ENCODE measurements around the gene GAS6. TPM values are rescaled to one million over a fixed set of nuclear protein-coding genes. Genes with fewer than 3 reads are reported as not detected.

Gene GAS6
- total RNA-seq, 4 donors from 2014 or later: 317 to 697 (median 547) TPM

DNA sequence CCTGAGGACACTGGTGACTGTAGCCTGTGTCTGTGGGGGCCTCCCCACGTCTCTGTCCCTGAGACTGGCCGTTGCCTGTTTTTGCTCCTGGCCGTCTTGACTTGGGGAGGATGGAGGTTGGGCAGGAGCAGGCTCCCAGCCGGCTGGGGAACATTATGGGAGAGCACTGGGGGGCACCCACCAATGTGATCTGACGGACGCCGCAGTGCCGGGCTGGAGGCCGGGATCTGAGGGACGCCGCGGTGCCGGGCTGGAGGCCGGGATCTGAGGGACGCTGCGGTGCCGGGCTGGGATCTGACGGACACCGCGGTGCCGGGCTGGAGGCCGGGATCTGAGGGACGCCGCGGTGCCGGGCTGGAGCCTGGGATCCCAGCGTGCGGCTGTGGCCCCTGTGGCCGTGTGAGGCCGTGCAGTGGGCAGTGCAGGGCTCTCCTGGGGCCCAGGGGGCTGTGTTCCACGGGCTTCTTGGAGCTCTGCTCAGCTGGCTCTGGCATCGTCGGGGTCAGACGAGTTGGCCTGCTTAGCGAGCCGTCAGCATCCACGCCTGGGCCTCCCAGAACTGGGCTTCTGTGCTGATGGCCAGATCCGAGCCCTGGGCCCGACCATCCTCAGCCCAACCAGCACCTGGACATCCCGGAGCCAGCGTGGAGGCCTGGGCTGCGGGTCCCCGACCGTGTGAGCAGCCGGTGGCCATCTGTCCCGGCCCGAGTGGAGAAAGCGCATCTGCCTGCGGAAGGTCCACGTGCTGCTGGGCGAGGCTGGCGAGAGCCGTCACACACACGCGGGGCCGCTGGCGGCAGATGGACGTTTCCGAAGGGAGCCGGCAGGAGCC lies 45.8 kb downstream of the GAS6 start:
- Histone ChIP-seq H3K27ac (peak overlapping the region in 2 of 4 donors; percentile 33 to 63), H3K4me1 (peaks cover 0 to 85% (median 20%) of the 10 kb centered on the region in 4 donors)

DNA sequence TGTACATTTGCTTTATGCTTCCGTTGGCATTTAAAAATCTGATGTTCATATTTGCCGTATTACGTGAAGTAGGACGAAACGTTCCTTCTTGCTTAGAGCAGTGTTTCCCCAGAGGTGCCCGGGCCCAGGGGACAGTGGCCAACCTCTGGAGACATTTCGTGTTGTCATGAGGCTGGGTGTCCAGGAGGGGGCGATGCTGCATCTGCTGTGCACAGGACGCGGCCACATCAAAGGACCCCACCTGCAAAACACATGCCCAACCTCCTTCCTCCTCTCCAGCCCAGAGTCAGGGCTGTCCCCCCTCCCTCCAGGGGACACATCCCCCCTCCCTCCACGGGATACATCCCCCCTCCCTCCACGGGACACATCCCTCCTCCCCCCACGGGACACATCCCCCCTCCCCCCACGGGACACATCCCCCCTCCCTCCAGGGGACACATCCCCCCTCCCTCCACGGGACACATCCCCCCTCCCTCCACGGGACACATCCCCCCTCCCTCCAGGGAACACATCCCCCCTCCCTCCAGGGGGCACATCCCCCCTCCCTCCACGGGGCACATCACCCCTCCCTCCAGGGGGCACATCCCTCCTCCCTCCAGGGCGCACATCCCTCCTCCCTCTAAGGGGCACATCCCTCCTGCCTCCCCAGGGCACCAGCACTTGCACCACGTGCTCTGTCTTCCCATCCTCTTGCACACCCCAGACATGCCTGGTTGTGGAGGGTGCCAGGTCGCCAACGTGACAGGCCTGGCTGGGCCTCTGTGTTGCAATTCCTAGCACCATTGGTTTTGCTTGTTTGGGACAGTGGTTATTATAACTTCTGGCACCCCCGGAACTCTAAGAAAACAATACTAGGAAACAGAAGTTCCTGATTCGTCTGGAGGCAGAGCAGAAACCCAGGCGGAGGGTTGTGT lies 46.7 kb downstream of the GAS6 start:
- H3K27ac ChIP-seq: peak overlapping the region in 2 of 4 donors; percentile 33 to 63
- TF ChIP-seq POLR2A (IDR thresholded peaks at IDR 0.05) (no peak), EP300 (IDR thresholded peaks at IDR 0.05) (peak in 1 of 2 donors; percentile 86)
- TF ChIP-seq, protein P1, sequence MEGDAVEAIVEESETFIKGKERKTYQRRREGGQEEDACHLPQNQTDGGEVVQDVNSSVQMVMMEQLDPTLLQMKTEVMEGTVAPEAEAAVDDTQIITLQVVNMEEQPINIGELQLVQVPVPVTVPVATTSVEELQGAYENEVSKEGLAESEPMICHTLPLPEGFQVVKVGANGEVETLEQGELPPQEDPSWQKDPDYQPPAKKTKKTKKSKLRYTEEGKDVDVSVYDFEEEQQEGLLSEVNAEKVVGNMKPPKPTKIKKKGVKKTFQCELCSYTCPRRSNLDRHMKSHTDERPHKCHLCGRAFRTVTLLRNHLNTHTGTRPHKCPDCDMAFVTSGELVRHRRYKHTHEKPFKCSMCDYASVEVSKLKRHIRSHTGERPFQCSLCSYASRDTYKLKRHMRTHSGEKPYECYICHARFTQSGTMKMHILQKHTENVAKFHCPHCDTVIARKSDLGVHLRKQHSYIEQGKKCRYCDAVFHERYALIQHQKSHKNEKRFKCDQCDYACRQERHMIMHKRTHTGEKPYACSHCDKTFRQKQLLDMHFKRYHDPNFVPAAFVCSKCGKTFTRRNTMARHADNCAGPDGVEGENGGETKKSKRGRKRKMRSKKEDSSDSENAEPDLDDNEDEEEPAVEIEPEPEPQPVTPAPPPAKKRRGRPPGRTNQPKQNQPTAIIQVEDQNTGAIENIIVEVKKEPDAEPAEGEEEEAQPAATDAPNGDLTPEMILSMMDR (IDR thresholded peaks at IDR 0.05): peak; percentile 82 to 92 (median 83)
- peaks cover 0 to 81% (median 20%) of the 10 kb centered on the region in 4 donors for H3K4me1 ChIP-seq
- no peak overlapping the region for H3K4me3 ChIP-seq
- 25 to 26% methylated on average over 16 to 23 of the region's 24 CpGs for WGBS, 2 donors
- H3K9me3 ChIP-seq: no peaks in the 10 kb centered on the region
- peak; percentile 80 to 88 for DNase-seq (ENCODE audit: low spot score in 2 of 2)
- peaks cover 0 to 8% (median 0%) of the 10 kb centered on the region in 3 donors for H3K36me3 ChIP-seq
- H3K27me3 ChIP-seq: no peaks in the 10 kb centered on the region

More for the DNA sequence above, 45.8 kb downstream of the GAS6 start:
- Histone ChIP-seq H3K4me3 (no peak overlapping the region), H3K9me3 (no peaks in the 10 kb centered on the region), H3K36me3 (peaks cover 0 to 17% (median 0%) of the 10 kb centered on the region in 3 donors), H3K27me3 (no peaks in the 10 kb centered on the region)
- TF ChIP-seq, protein P1 (IDR thresholded peaks at IDR 0.05): no peak
- no peak for DNase-seq (ENCODE audit: low spot score in 2 of 2)
- WGBS, 2 donors: 81 to 93% methylated on average over 40 to 60 of the region's 60 CpGs

DNA sequence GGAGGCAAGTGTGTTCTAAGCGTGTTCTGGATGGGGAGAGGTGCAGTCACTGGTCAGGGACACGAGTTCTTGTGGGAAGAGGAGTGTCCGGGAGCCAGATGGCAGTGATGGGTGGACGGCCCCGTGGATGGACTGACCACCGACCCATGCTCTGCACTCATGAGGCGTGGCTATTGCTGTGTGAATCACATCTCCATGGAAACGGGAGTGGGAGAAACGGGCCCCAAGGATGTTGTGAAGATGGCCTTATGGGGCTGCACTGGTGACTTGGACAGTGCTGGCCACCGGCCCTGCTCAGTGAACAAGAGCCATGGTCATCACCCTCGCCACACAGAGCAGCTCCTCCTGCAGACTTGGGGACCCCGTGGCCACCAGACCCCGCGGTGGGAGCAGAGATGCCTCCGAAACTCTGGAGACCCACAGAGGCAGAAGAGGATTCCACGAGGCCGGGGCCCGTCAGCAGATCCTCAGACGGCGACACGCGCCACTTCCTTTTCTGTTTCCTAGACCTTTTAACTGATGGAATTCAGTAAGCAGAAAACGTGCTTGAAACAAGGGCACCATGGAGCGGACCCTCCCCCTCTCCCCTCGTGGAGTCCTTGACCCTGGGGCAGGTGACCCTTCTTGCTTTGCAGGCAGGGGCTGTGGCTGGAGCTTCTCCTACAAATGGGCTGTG lies 47.5 kb downstream of the GAS6 start:
- peaks cover 0 to 73% (median 14%) of the 10 kb centered on the region in 4 donors for H3K4me1 ChIP-seq
- H3K27me3 ChIP-seq: no peaks in the 10 kb centered on the region
- peak overlapping the region in 1 of 4 donors; percentile 23 for H3K4me3 ChIP-seq
- no peak overlapping the region for H3K27ac ChIP-seq
- no peak for DNase-seq (ENCODE audit: low spot score in 2 of 2)
- no peaks in the 10 kb centered on the region for H3K36me3 ChIP-seq
- WGBS, 2 donors: 63 to 72% methylated on average over 25 of the region's 25 CpGs
- TF ChIP-seq EP300 (IDR thresholded peaks at IDR 0.05) (no peak), POLR2A (IDR thresholded peaks at IDR 0.05) (no peak)
- TF ChIP-seq, protein P1 (IDR thresholded peaks at IDR 0.05): no peak
- no peaks in the 10 kb centered on the region for H3K9me3 ChIP-seq

DNA sequence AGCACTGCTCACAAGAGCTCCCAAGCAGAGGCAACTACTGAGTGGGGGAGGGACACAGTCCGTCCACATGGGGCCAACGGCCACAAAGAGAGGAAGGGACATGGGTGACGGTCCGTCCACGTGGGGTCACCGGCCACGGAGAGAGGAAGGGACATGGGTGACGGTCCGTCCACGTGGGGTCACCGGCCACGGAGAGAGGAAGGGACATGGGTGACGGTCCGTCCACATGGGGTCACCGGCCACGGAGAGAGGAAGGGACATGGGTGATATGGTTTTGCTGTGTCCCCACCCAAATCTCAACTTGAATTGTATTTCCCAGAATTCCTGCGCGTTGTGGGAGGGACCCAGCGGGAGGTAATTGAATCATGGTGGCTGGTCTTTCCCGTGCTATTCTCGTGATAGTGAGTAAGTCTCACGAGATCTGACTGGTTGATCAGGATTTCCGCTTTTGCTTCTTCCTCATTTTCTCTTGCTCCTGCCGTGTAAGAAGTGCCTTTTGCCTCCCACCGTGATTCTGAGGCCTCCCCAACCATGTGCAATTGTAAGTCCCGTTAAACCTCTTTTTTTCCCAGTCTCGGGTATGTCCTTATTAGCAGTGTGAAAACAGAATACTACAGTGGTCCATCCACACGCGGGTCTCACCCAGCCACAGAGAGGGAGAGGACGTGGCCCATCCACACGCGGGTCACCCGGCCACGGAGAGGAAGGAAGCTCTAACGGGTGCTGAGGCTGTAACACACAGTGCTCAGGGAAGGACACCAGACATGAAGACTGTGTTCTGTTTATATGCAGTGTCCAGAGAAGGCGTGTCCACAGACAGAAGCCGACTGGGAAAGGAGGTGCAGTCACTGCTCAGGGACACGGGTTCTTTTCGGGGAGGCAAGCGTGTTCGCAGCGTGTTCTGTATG lies 48.5 kb downstream of the GAS6 start:
- Histone ChIP-seq H3K9me3 (no peaks in the 10 kb centered on the region), H3K27ac (peak overlapping the region in 2 of 4 donors; percentile 4 to 28), H3K4me3 (peak overlapping the region in 2 of 4 donors; percentile 23 to 39), H3K4me1 (peaks cover 0 to 63% (median 8%) of the 10 kb centered on the region in 4 donors), H3K27me3 (no peaks in the 10 kb centered on the region), H3K36me3 (no peaks in the 10 kb centered on the region)
- 78 to 81% methylated on average over 42 of the region's 42 CpGs for WGBS, 2 donors
- peak in 1 of 2 donors; percentile 49 for DNase-seq (ENCODE audit: low spot score in 2 of 2)
- TF ChIP-seq POLR2A (IDR thresholded peaks at IDR 0.05) (no peak), EP300 (IDR thresholded peaks at IDR 0.05) (no peak)
- TF ChIP-seq, protein P1 (IDR thresholded peaks at IDR 0.05): no peak
